Measurements from ENCODE around the gene TAP2. TPM values are rescaled to one million over a fixed set of nuclear protein-coding genes. Genes with fewer than 3 reads are reported as not detected.
A peak's percentile ranks its signal among the peaks of the same experiment; 100 is the strongest.
"Not testable (repeated sequence)": the region's sequence is repeated elsewhere in the genome, so short reads cannot be mapped to it uniquely, and the experiment has no call there.

Gene TAP2
- total RNA-seq, 3 donors from 2014 or later: 7.7 to 18.0 (median 9.5) TPM

GRCh38 chr6:32883789-32884188, 45.2 kb upstream of the TAP2 start:
- intact Hi-C loops (cut with DNase I; ENCODE audit: low total_unique reads): loop anchor here (10.0 kb wide), 1 partner anchor 71 kb away; the partner anchor contains the start of gene HLA-DMA
- H3K4me1 ChIP-seq: no peaks in the 10 kb centered on the region
- no peak for DNase-seq (ENCODE audit: low spot score in 2 of 2)

DNA sequence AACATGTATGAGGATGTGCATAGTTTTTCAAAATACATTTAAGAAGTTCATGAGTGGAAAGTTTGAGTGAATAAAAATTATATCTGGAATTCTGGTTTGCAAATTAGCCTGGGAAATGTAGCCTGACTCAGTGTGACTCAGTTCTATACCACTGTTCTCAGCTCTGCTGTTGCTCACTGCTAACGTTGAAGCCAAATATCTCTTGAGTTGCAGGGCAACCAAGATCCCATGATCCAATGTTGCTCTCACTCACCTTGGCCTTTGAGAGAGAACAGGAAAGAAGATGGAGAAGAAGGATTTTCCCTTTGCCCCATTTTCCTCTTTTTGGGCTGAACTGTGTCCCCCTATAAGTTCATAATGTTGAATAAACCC, 44.3 kb upstream of the TAP2 start:
- intact Hi-C loops (cut with DNase I; ENCODE audit: low total_unique reads): loop anchor here (10.0 kb wide), 1 partner anchor 72 kb away; the partner anchor contains the start of gene HLA-DMA
- Histone ChIP-seq H3K9me3 (no peaks in the 10 kb centered on the region), H3K4me3 (no peak overlapping the region), H3K4me1 (no peaks in the 10 kb centered on the region), H3K27ac (no peak overlapping the region), H3K27me3 (no peaks in the 10 kb centered on the region), H3K36me3 (no peaks in the 10 kb centered on the region)
- DNase-seq (ENCODE audit: low spot score in 2 of 2): no peak
- TF ChIP-seq CTCF (IDR thresholded peaks at IDR 0.05): no peak
- no peak for TF ChIP-seq POLR2A (IDR thresholded peaks at IDR 0.05)
- no peak for TF ChIP-seq POLR2AphosphoS5 (IDR thresholded peaks at IDR 0.05)

More at GRCh38 chr6:32883789-32884188, 45.2 kb upstream of the TAP2 start:
- Histone ChIP-seq H3K36me3 (no peaks in the 10 kb centered on the region), H3K27me3 (no peaks in the 10 kb centered on the region), H3K27ac (no peak overlapping the region), H3K9me3 (no peaks in the 10 kb centered on the region), H3K4me3 (no peak overlapping the region)
- TF ChIP-seq POLR2AphosphoS5 (IDR thresholded peaks at IDR 0.05): peak in 1 of 3 donors; percentile 34
- no peak for TF ChIP-seq CTCF (IDR thresholded peaks at IDR 0.05)

GRCh38 chr6:32880962-32881361, 42.4 kb upstream of the TAP2 start:
- not testable (repeated sequence) for H3K9me3 ChIP-seq; H3K27me3 ChIP-seq; DNase-seq (ENCODE audit: low spot score in 2 of 2); H3K36me3 ChIP-seq; H3K4me3 ChIP-seq; H3K4me1 ChIP-seq; H3K27ac ChIP-seq
- intact Hi-C loops (cut with DNase I; ENCODE audit: low total_unique reads): loop anchor here (10.0 kb wide), 1 partner anchor 74 kb away; the partner anchor contains the start of gene HLA-DMA

DNA sequence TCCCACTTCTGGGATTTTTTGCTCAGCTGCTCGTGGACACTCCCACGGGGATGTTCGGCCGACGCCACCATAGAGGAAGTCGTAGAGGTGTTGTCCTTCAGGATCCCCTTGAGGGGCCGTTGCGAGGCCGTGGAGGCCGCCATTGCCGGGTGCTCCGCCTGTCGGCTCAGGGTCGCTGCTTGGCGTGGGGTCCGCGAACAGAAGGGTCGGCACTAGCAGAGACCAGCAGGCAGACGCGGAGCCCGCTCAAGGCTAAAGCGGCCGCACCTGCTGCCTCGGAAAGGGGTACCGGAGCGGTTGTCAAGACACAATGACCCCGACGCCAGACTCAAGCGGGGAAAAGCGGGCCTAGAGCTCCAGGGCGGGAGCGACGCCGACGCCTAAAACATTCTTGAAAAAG, 41.2 kb upstream of the TAP2 start:
- no peaks in the 10 kb centered on the region for H3K4me1 ChIP-seq
- no peak for DNase-seq (ENCODE audit: low spot score in 2 of 2)
- intact Hi-C loops (cut with DNase I; ENCODE audit: low total_unique reads): loop anchor here (5.0 to 10.0 kb wide), 3 partner anchors 75 to 535 kb away; partner anchors contain the start of genes CUTA, HLA-DMA and PHF1
- TF ChIP-seq POLR2AphosphoS5 (IDR thresholded peaks at IDR 0.05) (no peak), POLR2A (IDR thresholded peaks at IDR 0.05) (no peak), CTCF (IDR thresholded peaks at IDR 0.05) (no peak)
- H3K9me3 ChIP-seq: no peaks in the 10 kb centered on the region
- no peak overlapping the region for H3K27ac ChIP-seq
- H3K36me3 ChIP-seq: no peaks in the 10 kb centered on the region
- H3K4me3 ChIP-seq: no peak overlapping the region
- H3K27me3 ChIP-seq: no peaks in the 10 kb centered on the region

DNA sequence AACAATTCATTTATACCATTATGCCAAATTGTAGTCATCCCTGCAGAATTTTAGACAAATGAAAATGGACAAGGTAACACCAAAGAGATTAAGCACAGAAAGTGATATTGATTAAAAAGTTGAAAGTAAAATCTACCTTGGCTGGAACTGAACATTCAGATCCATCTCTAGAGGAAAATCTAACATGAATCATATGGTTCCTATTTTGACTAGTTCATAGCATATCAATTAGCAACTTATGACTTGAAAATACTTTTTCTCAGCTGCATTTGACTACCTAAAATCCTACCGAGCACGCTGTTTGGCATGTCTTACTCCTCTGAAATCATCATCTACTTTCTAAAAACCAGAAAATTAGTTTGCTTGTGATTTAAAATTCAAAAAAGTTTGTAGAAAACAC, 38.1 kb upstream of the TAP2 start:
- no peaks in the 10 kb centered on the region for H3K27me3 ChIP-seq
- H3K4me3 ChIP-seq: no peak overlapping the region
- DNase-seq (ENCODE audit: low spot score in 2 of 2): no peak
- H3K4me1 ChIP-seq: no peaks in the 10 kb centered on the region
- H3K9me3 ChIP-seq: no peaks in the 10 kb centered on the region
- TF ChIP-seq POLR2A (IDR thresholded peaks at IDR 0.05) (no peak), CTCF (IDR thresholded peaks at IDR 0.05) (no peak), POLR2AphosphoS5 (IDR thresholded peaks at IDR 0.05) (no peak)
- H3K27ac ChIP-seq: no peak overlapping the region
- intact Hi-C loops (cut with DNase I; ENCODE audit: low total_unique reads): loop anchor here (5.0 to 10.0 kb wide), 2 partner anchors 106 to 538 kb away; partner anchors contain the start of genes CUTA and PHF1
- H3K36me3 ChIP-seq: no peaks in the 10 kb centered on the region

GRCh38 chr6:32873947-32874346, 35.4 kb upstream of the TAP2 start:
- not testable (repeated sequence) for H3K27me3 ChIP-seq; H3K4me1 ChIP-seq; H3K9me3 ChIP-seq; H3K36me3 ChIP-seq; H3K4me3 ChIP-seq; H3K27ac ChIP-seq; DNase-seq (ENCODE audit: low spot score in 2 of 2)
- intact Hi-C loops (cut with DNase I; ENCODE audit: low total_unique reads): loop anchor here (10.0 kb wide), 1 partner anchor 541 kb away; the partner anchor contains the start of genes CUTA and PHF1

Data from breast epithelium (tissue), 4 donors.